Measurements from ENCODE around the gene ABHD17C. TPM values are rescaled to one million over a fixed set of nuclear protein-coding genes. Genes with fewer than 3 reads are reported as not detected.

Gene ABHD17C
- total RNA-seq, 1 experiment from 2014 or later = 16.3 TPM

GRCh38 chr15:80662757-80663553 is 32.2 kb upstream of the ABHD17C start:
- DNase-seq (ENCODE audit: low read depth, low spot score) = no peak
- POLR2A ChIA-PET = no interaction called here
- no peaks in the 10 kb centered on the region for H3K27me3 ChIP-seq (ENCODE audit: control insufficient read depth, insufficient read depth, low read length)
- no peaks in the 10 kb centered on the region for H3K4me1 ChIP-seq (ENCODE audit: control insufficient read depth, insufficient read depth, low read length)
- no peaks in the 10 kb centered on the region for H3K36me3 ChIP-seq (ENCODE audit: control insufficient read depth, insufficient read depth, low read length)
- H3K4me3 ChIP-seq (ENCODE audit: low read depth in 2 of 2, low read length in 2 of 2) = no peak overlapping the region
- no peak for TF ChIP-seq CTCF (IDR thresholded peaks at IDR 0.05)
- no peak for ATAC-seq
- intact Hi-C loops (cut with micrococcal nuclease; ENCODE audit: unreplicated experiment) = no loop called here
- in situ Hi-C loops (cut with HindIII; ENCODE audit: low pct_unique_long_range_greater_than_20kb, low sequenced_read_pairs) = no loop called here
- CTCF ChIA-PET = interaction anchor here (0.7 kb wide), 2 partner anchors 117 to 252 kb away, joined by 3 to 9 read pairs; no protein-coding TSS in a partner anchor
- no peak overlapping the region for H3K27ac ChIP-seq (ENCODE audit: low read length)
- no TSS peak for BruUV-seq (replicated peaks)
- H3K9me3 ChIP-seq (ENCODE audit: control insufficient read depth, insufficient read depth, low read depth, low read length) = no peaks in the 10 kb centered on the region

GRCh38 chr15:80665151-80665550 is 30.0 kb upstream of the ABHD17C start:
- ChIA-PET CTCF (interaction anchor here (0.6 kb wide), 1 partner anchor 52 kb away, joined by 9 read pairs; no protein-coding TSS in a partner anchor), POLR2A (no interaction called here)
- no peak for TF ChIP-seq POLR2AphosphoS5 (IDR thresholded peaks at IDR 0.05; ENCODE audit: low read depth, low read length)
- no peak for TF ChIP-seq REST (IDR thresholded peaks at IDR 0.05; ENCODE audit: insufficient read depth in 1 of 2, low read depth in 2 of 2, low read length in 1 of 2)
- TF ChIP-seq CTCF (IDR thresholded peaks at IDR 0.05) = no peak
- no peak for TF ChIP-seq SIN3A (IDR thresholded peaks at IDR 0.05; ENCODE audit: borderline replicate concordance, insufficient read depth, low read depth, low read length)
- no peak for TF ChIP-seq TCF7L2 (IDR thresholded peaks at IDR 0.05; ENCODE audit: low read depth, low read length)
- Histone ChIP-seq H3K9me3 (ENCODE audit: control insufficient read depth, insufficient read depth, low read depth, low read length) (no peaks in the 10 kb centered on the region), H3K27ac (ENCODE audit: low read length) (no peak overlapping the region), H3K4me3 (ENCODE audit: low read depth in 2 of 2, low read length in 2 of 2) (no peak overlapping the region), H3K27me3 (ENCODE audit: control insufficient read depth, insufficient read depth, low read length) (no peaks in the 10 kb centered on the region), H3K4me1 (ENCODE audit: control insufficient read depth, insufficient read depth, low read length) (no peaks in the 10 kb centered on the region), H3K36me3 (ENCODE audit: control insufficient read depth, insufficient read depth, low read length) (no peaks in the 10 kb centered on the region)
- intact Hi-C loops (cut with micrococcal nuclease; ENCODE audit: unreplicated experiment) (no loop called here), in situ Hi-C loops (cut with HindIII; ENCODE audit: low pct_unique_long_range_greater_than_20kb, low sequenced_read_pairs) (no loop called here)
- BruUV-seq (replicated peaks) = no TSS peak
- no peak for ATAC-seq
- DNase-seq (ENCODE audit: low read depth, low spot score) = no peak
